Astrocyte (in vitro differentiated cells and primary cell): ENCODE measurements around the gene VAV2.

Experiments
- CTCF ChIP-seq: IDR thresholded peaks from 2 replicates; pipeline ENCODE4 v1.5.1; 2011; ENCODE audit warnings: low read depth, mild to moderate bottlenecking, inconsistent platforms, low read length, moderate library complexity; ENCODE audit not compliant: insufficient read depth
- EZH2 ChIP-seq: IDR thresholded peaks from 2 replicates; pipeline ENCODE4 v1.6.1; 2012; ENCODE audit warnings: mild to moderate bottlenecking, low read length, inconsistent platforms; ENCODE audit not compliant: insufficient read depth

- TF ChIP-seq CTCF (no peak), EZH2 (no peak)
Measured at GRCh38 chr9:134034215-134035040, 42.3 kb upstream of the VAV2 start.
